AG04450 (cell line): ENCODE results near the gene TMEM125. TPM values are rescaled to one million over a fixed set of nuclear protein-coding genes. Genes with fewer than 3 reads are reported as not detected.

Experiments used
- CTCF ChIA-PET: fragments of 300-600, 350-600 bp; formaldehyde crosslinking; extraction: SDS; loops from one replicate; lab custom pipeline; 2022; ENCODE audit warnings: antibody characterized with exemption, inconsistent platforms; lab: Charles Lee
- POLR2A ChIA-PET: fragments of 350-600 bp; formaldehyde crosslinking; extraction: SDS; loops from one replicate; lab custom pipeline; 2021; ENCODE audit warnings: antibody characterized with exemption, inconsistent platforms; lab: Yijun Ruan, JAX
- DNase-seq: peaks from one replicate; pipeline ENCODE4 v3.0.0-alpha.2; 2011; ENCODE audit warnings: low read depth, low spot score
- H3K27ac ChIP-seq: one replicate; pipeline ENCODE4 v1.5.1; 2012; ENCODE audit warnings: low read depth, low read length, control low read depth
- H3K27me3 ChIP-seq: one replicate; pipeline ENCODE4 v1.6.0; 2012; ENCODE audit warnings: low read length; ENCODE audit not compliant: control insufficient read depth, insufficient read depth
- H3K4me3 ChIP-seq: 2 replicates; pipeline ENCODE4 v1.5.1; 2011; ENCODE audit warnings: mild to moderate bottlenecking, low read depth, low read length, control low read depth
- H3K9me3 ChIP-seq: 2 replicates; pipeline ENCODE4 v1.5.1; 2012; ENCODE audit warnings: low read length; ENCODE audit not compliant: control insufficient read depth, insufficient read depth
- polyA minus RNA-seq: library from RNA; depleted of rRNA, polyadenylated mRNA; stranded (reverse); fragments of >200 nt; gene quantifications from 2 replicates; pipeline ENCODE4 v1.2.3, GENCODE V29; 2011; rRNA and poly(A)+ RNA removed
- polyA plus RNA-seq: library from polyadenylated mRNA; depleted of rRNA; stranded (reverse); fragments of >200 nt; gene quantifications from 2 replicates; pipeline ENCODE4 v1.2.3, GENCODE V29; 2011; rRNA removed
- TF ChIP-seq, protein P1 (sequence below): IDR thresholded peaks from 2 replicates; pipeline ENCODE4 v1.5.1; 2011; ENCODE audit warnings: low read depth, low read length, control low read depth, inconsistent platforms

TMEM125 gene
- polyA plus RNA-seq: not detected in 2 replicates
- polyA minus RNA-seq: not detected in 2 replicates

DNA sequence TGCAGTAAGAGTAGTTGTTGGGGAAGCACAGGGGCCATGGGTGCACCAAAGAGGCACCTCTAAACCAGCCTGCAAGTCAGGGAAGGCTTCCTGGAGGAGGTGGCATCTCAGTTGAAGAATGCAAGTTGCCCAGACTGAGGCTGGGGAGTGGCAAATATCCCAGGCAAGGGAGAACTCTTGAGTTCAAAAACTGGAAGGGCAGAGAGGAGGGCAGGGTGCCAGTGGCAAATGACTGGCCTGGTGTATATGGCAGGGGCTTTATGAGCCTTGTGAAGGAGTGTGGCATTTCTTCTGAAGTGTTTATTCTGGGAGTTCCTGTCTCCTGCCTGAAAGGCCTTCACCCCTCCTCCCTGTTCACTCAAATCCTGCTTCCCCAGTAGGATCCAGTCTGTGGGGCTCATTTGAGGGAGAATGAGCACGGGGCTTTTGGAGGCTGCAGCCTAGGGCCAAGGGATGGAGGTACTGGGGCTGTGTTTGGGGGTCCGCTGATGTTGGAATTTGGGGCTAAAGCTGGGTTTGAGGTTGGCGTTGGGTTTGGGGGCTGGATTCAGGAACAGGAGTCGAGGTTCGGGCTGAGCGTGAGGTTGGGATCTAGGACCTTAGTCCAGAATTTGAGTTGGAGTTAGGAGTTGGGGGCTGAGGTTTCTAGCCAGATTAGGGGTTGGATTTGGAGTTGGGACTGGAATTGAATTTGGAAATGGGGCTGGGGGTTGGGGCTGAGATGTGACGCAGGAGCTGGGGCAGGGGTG lies at the start of gene TMEM125:
Gene TMEM125 (plus strand): TSS at position 357 of the 749 bp plus-strand sequence. CDS start 2,740 bp downstream, outside the sequence.
- POLR2A ChIA-PET: no interaction called here
- TF ChIP-seq, protein P1, sequence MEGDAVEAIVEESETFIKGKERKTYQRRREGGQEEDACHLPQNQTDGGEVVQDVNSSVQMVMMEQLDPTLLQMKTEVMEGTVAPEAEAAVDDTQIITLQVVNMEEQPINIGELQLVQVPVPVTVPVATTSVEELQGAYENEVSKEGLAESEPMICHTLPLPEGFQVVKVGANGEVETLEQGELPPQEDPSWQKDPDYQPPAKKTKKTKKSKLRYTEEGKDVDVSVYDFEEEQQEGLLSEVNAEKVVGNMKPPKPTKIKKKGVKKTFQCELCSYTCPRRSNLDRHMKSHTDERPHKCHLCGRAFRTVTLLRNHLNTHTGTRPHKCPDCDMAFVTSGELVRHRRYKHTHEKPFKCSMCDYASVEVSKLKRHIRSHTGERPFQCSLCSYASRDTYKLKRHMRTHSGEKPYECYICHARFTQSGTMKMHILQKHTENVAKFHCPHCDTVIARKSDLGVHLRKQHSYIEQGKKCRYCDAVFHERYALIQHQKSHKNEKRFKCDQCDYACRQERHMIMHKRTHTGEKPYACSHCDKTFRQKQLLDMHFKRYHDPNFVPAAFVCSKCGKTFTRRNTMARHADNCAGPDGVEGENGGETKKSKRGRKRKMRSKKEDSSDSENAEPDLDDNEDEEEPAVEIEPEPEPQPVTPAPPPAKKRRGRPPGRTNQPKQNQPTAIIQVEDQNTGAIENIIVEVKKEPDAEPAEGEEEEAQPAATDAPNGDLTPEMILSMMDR: no peak
- CTCF ChIA-PET: no interaction called here

DNA sequence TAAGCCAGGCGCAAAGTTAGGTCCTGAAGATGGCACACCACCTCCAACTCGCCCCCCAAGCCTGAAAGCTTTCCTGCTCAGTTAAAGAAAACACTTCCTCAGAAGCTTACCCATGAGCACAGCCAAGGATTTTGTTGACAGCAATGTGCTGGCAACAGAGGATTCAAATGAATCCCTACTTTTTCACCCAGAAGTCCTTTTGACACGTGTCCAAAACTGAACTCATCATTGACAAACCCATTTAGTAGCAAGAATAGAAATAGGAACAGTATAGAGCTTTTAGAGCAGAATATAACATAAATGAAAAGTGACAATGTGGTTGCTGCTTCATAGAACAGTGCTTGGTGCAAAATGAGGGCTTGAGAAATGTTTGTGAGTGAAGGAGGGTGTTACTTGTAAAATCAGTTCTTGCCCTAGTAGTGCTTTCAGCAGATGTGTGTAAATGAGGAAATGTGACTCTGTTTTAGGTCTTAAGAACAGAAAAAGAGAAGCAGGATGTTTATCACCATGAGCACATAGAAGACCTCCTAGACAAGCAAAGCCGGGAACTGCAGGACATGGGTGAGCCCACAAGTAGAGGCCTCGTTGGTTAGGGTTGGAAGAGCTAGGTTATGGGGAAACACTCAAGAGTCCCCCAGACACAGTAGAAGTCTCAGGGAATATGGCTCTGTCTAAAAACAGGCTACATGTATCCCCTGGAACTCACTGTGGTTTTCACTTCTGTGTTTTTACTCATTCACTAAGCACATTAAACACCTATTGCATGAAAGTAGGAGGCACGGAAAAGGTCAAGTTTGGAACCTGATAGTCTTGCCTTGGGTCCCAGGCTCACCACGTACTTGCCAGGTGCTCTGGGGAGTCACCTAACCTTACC lies 48.6 kb upstream of the TMEM125 start:
- Histone ChIP-seq H3K27me3 (no peaks in the 10 kb centered on the region), H3K4me3 (no peak overlapping the region), H3K27ac (no peak overlapping the region), H3K9me3 (no peaks in the 10 kb centered on the region; the same call in 1 of the 2 replicates)
- TF ChIP-seq, protein P1: no peak
- ChIA-PET CTCF (interaction anchor here (5.5 kb wide), 1 partner anchor 194 kb away, joined by 18 read pairs; no protein-coding TSS in a partner anchor), POLR2A (no interaction called here)
- DNase-seq: no peak

More for the DNA sequence above, at the start of gene TMEM125:
- no peaks in the 10 kb centered on the region; the same call in 1 of the 2 replicates for H3K9me3 ChIP-seq
- no peak within 1 kb of the TSS for H3K4me3 ChIP-seq
- peaks cover 9% of the 10 kb centered on the region for H3K27me3 ChIP-seq
- H3K27ac ChIP-seq: no peak within 1 kb of the TSS
- no peak for DNase-seq

DNA sequence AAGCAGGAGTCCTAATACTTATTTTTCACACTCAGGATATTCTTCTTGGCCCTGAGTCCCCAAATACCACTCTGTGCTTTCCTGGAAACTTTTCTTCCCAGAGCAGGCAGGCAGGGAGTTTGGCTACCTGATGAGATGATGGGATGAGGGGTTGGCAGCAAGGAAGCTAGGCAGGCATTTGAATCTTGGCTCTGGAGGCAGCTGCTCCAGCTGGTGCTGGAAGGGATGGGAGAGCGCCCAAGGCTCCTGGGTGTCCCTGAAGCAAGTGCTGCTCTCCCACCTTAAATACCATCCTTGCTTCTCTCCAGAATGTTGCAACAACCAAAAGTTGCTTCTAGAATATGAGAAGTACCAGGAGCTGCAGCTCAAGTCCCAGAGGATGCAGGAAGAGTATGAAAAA lies 48.0 kb upstream of the TMEM125 start:
- TF ChIP-seq, protein P1: no peak
- ChIA-PET CTCF (interaction anchor here (5.5 kb wide), 1 partner anchor 193 kb away, joined by 18 read pairs; no protein-coding TSS in a partner anchor), POLR2A (no interaction called here)
- H3K27me3 ChIP-seq: no peaks in the 10 kb centered on the region
- DNase-seq: no peak
- no peak overlapping the region for H3K27ac ChIP-seq
- no peaks in the 10 kb centered on the region; the same call in 1 of the 2 replicates for H3K9me3 ChIP-seq
- no peak overlapping the region for H3K4me3 ChIP-seq

DNA sequence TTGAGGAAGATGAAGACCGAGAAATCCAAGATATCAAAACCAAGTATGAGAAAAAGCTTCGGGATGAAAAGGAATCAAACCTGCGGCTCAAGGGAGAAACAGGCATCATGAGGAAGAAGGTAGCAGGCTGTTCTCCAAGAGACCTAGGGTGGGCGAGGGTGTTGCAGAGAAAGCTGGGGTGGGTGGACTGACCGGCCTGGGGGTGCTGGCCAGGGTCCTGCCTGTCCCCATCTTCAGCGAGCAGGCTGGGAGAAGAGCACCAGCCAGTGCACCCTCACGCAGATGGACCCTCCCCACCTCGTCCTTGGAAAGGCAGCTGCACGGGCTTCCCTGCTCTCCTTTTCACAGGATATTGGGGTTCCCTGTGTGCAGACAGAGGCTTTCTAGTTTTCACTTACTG lies 46.9 kb upstream of the TMEM125 start:
- CTCF ChIA-PET: interaction anchor here (5.5 kb wide), 1 partner anchor 192 kb away, joined by 18 read pairs; no protein-coding TSS in a partner anchor
- no peak overlapping the region for H3K4me3 ChIP-seq
- DNase-seq: no peak
- POLR2A ChIA-PET: no interaction called here
- H3K27ac ChIP-seq: no peak overlapping the region
- TF ChIP-seq, protein P1: no peak
- no peaks in the 10 kb centered on the region for H3K27me3 ChIP-seq
- H3K9me3 ChIP-seq: no peaks in the 10 kb centered on the region; the same call in 1 of the 2 replicates
